ENCODE data around the gene STRAP.
"Not testable (repeated sequence)": the region's sequence is repeated elsewhere in the genome, so short reads cannot be mapped to it uniquely, and the experiment has no call there.

The STRAP gene

GRCh38 chr12:15868186-15868585 lies 14.0 kb upstream of the STRAP start:
- in situ Hi-C loops (cut with HindIII; ENCODE audit: low sequenced_read_pairs), result no loop called here

DNA sequence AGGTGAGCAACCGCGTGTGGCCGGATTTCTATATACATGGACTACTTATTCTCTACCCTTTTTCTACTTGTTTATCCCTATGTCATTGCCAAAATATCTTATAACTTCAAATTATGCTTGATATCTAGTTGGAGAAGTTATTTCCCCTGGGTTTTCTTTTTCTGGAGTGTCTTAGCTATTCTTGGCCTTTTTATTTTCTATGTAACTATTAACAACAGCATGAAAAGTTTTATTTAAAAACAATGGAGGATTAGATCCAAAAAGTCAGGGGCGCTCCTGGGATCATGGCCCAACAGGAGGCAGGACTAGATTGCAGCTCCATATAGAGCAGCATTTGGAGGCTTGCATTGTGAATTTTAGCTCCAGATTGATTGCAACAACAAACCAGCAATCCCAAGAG lies 8.6 kb upstream of the STRAP start:
- in situ Hi-C loops (cut with HindIII; ENCODE audit: low sequenced_read_pairs), result no loop called here

GRCh38 chr12:15874556-15875145 lies 7.5 kb upstream of the STRAP start:
- in situ Hi-C loops (cut with HindIII; ENCODE audit: low sequenced_read_pairs), result not testable (repeated sequence)

GRCh38 chr12:15875863-15876262 lies 6.3 kb upstream of the STRAP start:
- in situ Hi-C loops (cut with HindIII; ENCODE audit: low sequenced_read_pairs), result no loop called here

GRCh38 chr12:15879413-15879812 lies 2.8 kb upstream of the STRAP start:
- in situ Hi-C loops (cut with HindIII; ENCODE audit: low sequenced_read_pairs), result no loop called here

GRCh38 chr12:15880721-15881120 lies 1.5 kb upstream of the STRAP start:
- in situ Hi-C loops (cut with HindIII; ENCODE audit: low sequenced_read_pairs), result no loop called here

DNA sequence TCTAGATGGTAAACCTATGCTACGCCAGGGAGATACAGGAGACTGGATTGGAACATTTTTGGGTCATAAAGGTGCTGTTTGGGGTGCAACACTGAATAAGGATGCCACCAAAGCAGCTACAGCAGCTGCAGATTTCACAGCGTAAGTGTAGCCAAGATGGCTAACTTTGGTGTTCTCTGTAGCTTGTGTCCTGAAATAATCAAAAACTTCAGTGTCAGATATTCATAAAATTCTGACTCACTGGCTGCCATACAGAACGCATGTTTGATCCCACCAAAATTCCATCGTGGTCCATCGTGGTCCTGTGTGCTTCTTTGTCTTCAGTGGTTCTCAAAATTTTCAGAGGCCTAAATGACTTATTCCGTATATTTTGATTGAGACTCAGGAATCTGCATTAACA lies 1.3 kb downstream of the STRAP start:
- in situ Hi-C loops (cut with HindIII; ENCODE audit: low sequenced_read_pairs), result no loop called here

DNA sequence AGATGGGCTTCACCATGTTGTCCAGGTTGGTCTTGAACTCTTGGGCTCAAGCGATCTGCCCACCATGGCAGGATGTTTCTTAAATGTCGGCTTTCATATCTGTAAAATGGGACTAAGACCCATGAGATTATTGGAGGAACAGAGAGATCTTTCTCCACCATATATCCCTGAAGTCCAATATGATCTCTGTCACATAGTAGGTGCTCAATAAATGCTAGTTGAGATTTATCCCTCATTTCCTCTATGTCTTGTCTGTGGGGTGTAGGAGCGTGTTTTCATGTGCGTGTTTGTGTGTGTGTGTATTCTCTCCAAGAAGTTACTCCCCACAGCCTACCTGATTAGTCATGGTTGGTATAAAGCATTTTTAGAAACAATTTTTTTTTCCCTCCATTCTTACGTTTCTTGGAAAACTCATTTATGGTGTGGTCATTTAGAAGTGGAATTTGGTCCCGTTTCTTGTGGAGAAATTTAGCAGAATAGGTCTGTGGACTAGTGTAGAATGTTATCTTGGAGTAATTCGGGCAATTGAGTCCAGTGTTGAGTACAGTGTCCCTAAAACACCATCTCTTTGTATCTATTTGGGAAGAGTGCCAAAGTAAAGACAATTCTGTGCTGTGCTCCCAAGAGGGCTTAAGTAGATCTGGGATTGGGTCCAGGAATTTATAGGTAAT lies 4.3 kb downstream of the STRAP start:
- in situ Hi-C loops (cut with HindIII; ENCODE audit: low sequenced_read_pairs), result no loop called here

- in situ Hi-C loops (cut with HindIII; ENCODE audit: low sequenced_read_pairs), result no loop called here
Measured at GRCh38 chr12:15887043-15887817, 5.0 kb downstream of the STRAP start.

- in situ Hi-C loops (cut with HindIII; ENCODE audit: low sequenced_read_pairs), result no loop called here
Measured at GRCh38 chr12:15892645-15893259, 10.6 kb downstream of the STRAP start.

- in situ Hi-C loops (cut with HindIII; ENCODE audit: low sequenced_read_pairs), result no loop called here
Measured at GRCh38 chr12:15893260-15893659, 11.1 kb downstream of the STRAP start.

DNA sequence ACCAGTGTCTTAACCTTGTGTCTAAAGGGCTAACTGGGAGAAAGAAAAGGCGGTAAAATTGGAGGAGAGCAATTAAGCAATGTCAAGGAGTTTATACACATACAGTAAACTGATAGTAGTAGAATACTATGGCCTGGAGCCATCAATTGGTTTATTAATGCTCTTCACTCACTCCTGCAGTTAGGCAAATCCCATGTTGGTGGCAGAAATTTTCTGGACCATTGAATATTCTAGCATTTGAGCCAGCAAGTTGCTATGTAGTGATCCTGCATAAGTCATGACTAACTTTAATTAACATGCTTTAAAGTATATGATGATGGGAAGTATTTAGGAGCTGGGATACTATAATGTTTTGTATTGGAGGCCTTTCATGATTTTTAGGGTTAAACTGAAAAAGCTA lies 14.7 kb downstream of the STRAP start:
- in situ Hi-C loops (cut with HindIII; ENCODE audit: low sequenced_read_pairs), result no loop called here

GRCh38 chr12:15897433-15897832 lies 15.2 kb downstream of the STRAP start:
- in situ Hi-C loops (cut with HindIII; ENCODE audit: low sequenced_read_pairs), result no loop called here

GRCh38 chr12:15899282-15899870 lies 17.2 kb downstream of the STRAP start:
- in situ Hi-C loops (cut with HindIII; ENCODE audit: low sequenced_read_pairs), result no loop called here

GRCh38 chr12:15904378-15904920 lies 22.3 kb downstream of the STRAP start:
- in situ Hi-C loops (cut with HindIII; ENCODE audit: low sequenced_read_pairs), result no loop called here

GRCh38 chr12:15910468-15910863 lies 28.3 kb downstream of the STRAP start:
- in situ Hi-C loops (cut with HindIII; ENCODE audit: low sequenced_read_pairs), result no loop called here

GRCh38 chr12:15910864-15911721 lies 28.9 kb downstream of the STRAP start, which contains the start of gene DERA:
DERA (plus strand) TSS chr12:15911332; CDS start chr12:15911384, 52 bp downstream.
- in situ Hi-C loops (cut with HindIII; ENCODE audit: low sequenced_read_pairs), result no loop called here

DNA sequence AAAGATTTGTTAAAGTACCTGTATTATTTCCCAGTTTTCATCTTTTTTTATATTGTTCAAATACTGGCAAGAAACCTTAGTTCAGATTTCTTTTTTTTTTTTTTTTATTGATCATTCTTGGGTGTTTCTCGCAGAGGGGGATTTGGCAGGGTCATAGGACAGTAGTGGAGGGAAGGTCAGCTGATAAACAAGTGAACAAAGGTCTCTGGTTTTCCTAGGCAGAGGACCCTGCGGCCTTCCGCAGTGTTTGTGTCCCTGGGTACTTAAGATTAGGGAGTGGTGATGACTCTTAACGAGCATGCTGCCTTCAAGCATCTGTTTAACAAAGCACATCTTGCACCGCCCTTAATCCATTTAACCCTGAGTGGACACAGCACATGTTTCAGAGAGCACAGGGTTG lies 29.7 kb downstream of the STRAP start:
- in situ Hi-C loops (cut with HindIII; ENCODE audit: low sequenced_read_pairs), result not testable (repeated sequence)

DNA sequence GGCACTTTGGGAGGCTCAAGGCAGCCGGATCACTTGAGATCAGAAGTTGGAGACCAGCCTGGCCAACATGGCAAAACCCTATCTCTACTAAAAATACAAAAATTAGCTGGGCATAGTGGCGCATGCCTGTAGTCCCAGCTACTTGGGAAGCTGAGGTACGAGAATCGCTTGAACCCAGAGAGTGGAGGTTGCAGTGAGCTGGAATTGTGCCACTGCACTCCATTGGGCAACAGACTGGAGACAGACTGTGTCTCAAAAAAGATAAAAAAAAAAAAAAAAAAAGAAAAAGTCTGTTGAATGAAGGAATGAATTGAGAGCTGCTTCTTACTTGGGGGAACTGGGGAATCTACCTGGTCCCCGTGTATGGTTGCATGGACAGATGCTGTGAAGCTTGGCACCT lies 31.9 kb downstream of the STRAP start:
- in situ Hi-C loops (cut with HindIII; ENCODE audit: low sequenced_read_pairs), result not testable (repeated sequence)

GRCh38 chr12:15918066-15918465 lies 35.9 kb downstream of the STRAP start:
- in situ Hi-C loops (cut with HindIII; ENCODE audit: low sequenced_read_pairs), result no loop called here

Measured in DLD1 (cell line).